GM10266 (cell line): ENCODE data around the gene CATSPERZ.
A peak's percentile ranks its signal among the peaks of the same experiment; 100 is the strongest.

Source experiments
- DNase-seq: peaks from one replicate; pipeline ENCODE4 v3.0.0; 2012; ENCODE audit errors: extremely low spot score
- CTCF ChIP-seq: IDR thresholded peaks from 2 replicates; pipeline ENCODE4 v1.5.1; 2012; ENCODE audit warnings: mild to moderate bottlenecking, low read depth; ENCODE audit not compliant: control insufficient read depth, insufficient read depth; ENCODE audit errors: missing control alignments

The CATSPERZ gene

DNA sequence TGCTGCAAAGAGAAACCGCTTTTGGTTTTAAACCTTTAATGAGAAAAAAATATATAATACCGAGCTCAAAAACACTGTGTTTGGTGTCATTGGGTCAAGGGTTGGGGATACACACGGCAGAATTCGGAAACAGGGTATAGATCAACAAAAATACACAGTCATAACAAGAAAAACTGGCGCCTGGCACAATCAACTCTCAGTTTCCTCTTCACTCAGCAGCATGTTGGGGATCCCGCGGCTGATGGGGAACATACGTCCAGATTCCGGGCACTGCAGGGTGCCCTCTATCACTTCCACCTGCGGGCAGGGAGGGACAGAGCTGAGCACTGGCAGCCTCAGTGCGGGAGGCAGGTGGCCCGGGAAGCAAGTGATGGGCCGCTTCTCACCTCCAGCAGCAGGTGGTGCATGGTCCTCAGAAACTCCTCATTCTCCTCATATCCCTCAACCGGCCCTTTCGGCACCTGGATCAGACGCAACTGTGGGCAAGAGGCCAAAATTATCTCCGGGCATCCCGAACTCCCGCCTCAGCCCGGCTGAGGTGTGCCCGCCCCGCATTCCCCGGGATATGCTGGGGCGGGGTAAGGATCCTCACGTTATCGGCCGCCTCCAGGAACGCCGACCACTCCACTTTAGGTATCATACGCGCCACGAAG is 16.6 kb downstream of the CATSPERZ start:
- no peak for DNase-seq

DNA sequence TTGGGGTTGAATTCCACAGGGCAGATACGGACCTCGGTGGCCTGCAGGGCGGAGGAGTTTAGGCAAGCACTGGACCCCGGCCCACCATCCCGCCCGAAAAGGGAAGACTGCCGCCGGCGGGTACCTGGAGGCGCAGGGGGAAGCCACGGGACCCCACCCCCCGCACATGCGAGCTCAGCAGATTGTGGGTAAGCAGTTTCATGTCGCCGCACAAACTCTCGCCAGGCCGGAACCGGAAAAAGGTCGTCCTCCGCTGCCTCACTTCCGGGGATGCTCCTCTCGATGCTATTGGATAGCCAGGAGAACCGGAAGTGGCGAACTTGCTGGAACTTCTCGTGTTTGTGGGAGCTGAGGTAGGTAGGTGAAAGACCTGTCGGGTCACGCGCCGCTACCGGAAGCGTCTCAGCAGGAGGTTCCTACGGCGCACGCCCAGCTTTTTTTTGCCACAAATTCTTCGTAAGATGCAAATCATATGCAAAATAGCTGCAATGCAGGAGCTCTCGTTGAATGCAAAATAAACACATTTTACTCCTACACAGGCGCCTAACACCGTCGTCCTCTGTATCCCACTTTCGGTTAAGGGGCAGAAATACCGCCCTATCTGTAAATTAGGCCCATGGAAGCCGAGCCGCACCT is 17.3 kb downstream of the CATSPERZ start, which contains the start of gene TRMT112:
Gene TRMT112 (minus strand): TSS at position 235 of the 636 bp plus-strand sequence. CDS start 33 bp downstream, at position 202.
- no peak for TF ChIP-seq CTCF
- DNase-seq = peak; percentile 96

More for the DNA sequence above, 16.6 kb downstream of the CATSPERZ start:
- TF ChIP-seq CTCF = no peak

DNA sequence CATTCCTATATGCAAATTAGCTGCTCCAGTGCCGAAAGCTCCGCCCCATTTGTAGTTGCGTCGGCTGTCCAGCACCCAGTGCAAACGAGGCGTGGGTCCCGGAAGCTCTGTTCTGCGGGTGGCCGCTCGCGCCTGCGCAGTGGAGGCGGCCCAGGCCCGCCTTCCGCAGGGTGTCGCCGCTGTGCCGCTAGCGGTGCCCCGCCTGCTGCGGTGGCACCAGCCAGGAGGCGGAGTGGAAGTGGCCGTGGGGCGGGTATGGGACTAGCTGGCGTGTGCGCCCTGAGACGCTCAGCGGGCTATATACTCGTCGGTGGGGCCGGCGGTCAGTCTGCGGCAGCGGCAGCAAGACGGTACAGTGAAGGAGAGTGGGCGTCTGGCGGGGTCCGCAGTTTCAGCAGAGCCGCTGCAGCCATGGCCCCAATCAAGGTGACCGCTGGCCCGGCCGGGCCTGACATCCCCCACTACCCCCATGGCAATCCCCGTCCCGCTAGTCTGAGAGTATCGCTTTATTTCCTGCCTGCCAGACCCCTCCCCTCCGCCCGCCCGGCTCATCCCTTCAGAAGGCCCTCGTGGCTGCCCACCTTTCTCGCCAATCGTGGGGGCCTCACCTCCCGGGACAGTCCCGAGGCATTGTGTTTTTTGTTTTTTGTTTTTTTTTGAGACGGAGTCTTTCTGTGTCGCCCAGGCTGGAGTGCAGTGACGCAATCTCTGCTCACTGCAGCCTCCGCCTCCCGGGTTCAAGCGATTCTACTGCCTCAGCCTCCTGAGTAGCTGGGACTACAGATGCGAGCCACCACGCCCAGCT is 18.0 kb downstream of the CATSPERZ start, which contains the start of gene PRDX5:
Gene PRDX5 (plus strand): TSS at position 161 of the 805 bp plus-strand sequence. CDS start 95 bp downstream, at position 256.
- peak; percentile 75 for TF ChIP-seq CTCF
- peak; percentile 96 for DNase-seq

GRCh38 chr11:64318766-64319761 is 18.9 kb downstream of the CATSPERZ start:
- TF ChIP-seq CTCF = no peak
- DNase-seq = no peak

DNA sequence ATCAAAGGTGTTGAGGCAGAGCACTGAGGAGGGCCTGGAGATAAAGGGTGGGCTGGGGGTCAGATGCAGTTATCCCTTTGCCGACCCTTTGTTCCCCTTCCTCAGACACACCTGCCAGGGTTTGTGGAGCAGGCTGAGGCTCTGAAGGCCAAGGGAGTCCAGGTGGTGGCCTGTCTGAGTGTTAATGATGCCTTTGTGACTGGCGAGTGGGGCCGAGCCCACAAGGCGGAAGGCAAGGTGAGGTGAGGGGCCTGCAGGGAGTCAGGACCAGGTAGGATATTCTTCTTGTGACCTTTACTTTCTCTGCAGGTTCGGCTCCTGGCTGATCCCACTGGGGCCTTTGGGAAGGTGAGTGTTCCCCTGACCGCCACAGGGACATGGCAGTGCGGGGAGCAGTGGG is 20.4 kb downstream of the CATSPERZ start:
- DNase-seq = no peak
- TF ChIP-seq CTCF = no peak

DNA sequence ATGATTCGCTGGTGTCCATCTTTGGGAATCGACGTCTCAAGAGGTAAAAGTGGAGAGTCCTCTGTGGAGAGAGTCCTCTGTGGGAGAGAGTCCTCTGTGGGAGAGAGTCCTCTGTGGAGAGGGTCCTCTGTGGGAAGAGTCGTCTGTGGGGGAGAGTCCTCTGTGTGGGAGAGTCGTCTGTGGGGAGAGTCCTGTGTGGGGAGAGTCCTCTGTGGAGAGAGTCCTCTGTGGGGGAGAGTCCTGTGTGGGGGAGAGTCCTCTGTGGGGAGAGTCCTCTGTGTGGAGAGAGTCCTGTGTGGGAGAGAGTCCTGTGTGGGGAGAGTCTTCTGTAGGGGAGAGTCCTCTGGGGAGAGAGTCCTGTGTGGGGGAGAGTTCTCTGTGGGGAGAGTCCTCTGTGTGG is 20.9 kb downstream of the CATSPERZ start:
- no peak for TF ChIP-seq CTCF
- DNase-seq = no peak
